ENCODE data around the gene ARHGAP42. TPM values are rescaled to one million over a fixed set of nuclear protein-coding genes. Genes with fewer than 3 reads are reported as not detected.

ARHGAP42 gene
- polyA plus RNA-seq, 3 donors: 0.13 TPM; not detected in 2

DNA sequence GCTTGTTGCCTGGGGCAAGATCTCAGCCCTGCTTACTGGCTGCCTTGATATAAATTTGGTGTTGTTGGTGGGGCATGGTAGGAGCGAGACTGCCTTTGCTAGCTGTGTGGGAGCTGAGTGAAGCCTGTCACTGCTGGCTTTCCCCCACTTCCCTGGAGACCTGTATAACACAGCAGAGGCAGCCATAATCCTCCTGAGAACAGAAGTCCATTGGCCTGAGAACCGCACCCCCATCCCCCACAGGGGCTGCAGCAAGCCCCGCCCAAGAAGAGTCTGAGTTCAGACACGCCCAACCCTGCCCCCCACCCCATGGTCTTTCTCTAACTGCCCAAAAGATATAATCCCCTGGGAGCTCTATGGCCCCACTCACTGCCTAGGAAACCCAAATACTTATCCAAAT is 39.2 kb upstream of the ARHGAP42 start:
- intact Hi-C loops (cut with micrococcal nuclease): no loop called here
- Mint-ChIP-seq H3K36me3 (no peaks in the 10 kb centered on the region), H3K4me3 (no peak overlapping the region), H3K27ac (peak overlapping the region in 1 of 7 donors; percentile 22), H3K27me3 (ENCODE audit: low read depth in 3 of 3) (peaks cover 0 to 3% (median 1%) of the 10 kb centered on the region in 3 donors), H3K9me3 (peaks cover 3 to 15% (median 7%) of the 10 kb centered on the region in 7 donors), H3K4me1 (no peaks in the 10 kb centered on the region)
- Histone ChIP-seq H3K9ac (ENCODE audit: insufficient read depth, low read length, poor library complexity, severe bottlenecking) (no peak overlapping the region), H3K36me3 (replicated peaks in 1 of 2; ENCODE audit: control insufficient read depth in 1 of 2, insufficient read depth in 2 of 2, low read length in 2 of 2) (no peaks in the 10 kb centered on the region), H4K20me1 (ENCODE audit: insufficient read depth, low read length) (no peaks in the 10 kb centered on the region), H2AFZ (ENCODE audit: insufficient read depth, low read depth, low read length, poor library complexity, severe bottlenecking) (no peak overlapping the region), H3K4me1 (ENCODE audit: control insufficient read depth in 1 of 2, insufficient read depth in 2 of 2, low read length in 2 of 2) (no peaks in the 10 kb centered on the region), H3K4me3 (replicated peaks in 1 of 3; ENCODE audit: low read depth in 2 of 3, low read length in 3 of 3) (no peak overlapping the region), H3K27ac (ENCODE audit: low read depth in 1 of 2, low read length in 2 of 2) (no peak overlapping the region), H3K27me3 (ENCODE audit: control insufficient read depth in 2 of 2, insufficient read depth in 2 of 2, low read length in 2 of 2) (no peaks in the 10 kb centered on the region), H3K79me2 (ENCODE audit: insufficient read depth, low read length) (no peaks in the 10 kb centered on the region), H3K9me3 (replicated peaks in 1 of 2; ENCODE audit: control insufficient read depth in 1 of 2, insufficient read depth in 1 of 2, low read length in 2 of 2) (peaks cover 3 to 4% of the 10 kb centered on the region in 2 donors), H3K4me2 (replicated peaks; ENCODE audit: extremely low read depth, low read length, poor library complexity, severe bottlenecking) (no peak overlapping the region)
- TF ChIP-seq, protein P1, sequence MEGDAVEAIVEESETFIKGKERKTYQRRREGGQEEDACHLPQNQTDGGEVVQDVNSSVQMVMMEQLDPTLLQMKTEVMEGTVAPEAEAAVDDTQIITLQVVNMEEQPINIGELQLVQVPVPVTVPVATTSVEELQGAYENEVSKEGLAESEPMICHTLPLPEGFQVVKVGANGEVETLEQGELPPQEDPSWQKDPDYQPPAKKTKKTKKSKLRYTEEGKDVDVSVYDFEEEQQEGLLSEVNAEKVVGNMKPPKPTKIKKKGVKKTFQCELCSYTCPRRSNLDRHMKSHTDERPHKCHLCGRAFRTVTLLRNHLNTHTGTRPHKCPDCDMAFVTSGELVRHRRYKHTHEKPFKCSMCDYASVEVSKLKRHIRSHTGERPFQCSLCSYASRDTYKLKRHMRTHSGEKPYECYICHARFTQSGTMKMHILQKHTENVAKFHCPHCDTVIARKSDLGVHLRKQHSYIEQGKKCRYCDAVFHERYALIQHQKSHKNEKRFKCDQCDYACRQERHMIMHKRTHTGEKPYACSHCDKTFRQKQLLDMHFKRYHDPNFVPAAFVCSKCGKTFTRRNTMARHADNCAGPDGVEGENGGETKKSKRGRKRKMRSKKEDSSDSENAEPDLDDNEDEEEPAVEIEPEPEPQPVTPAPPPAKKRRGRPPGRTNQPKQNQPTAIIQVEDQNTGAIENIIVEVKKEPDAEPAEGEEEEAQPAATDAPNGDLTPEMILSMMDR (IDR thresholded peaks at IDR 0.05): no peak
- WGBS (ENCODE audit: insufficient coverage): 92% methylated on average over 2 of the region's 4 CpGs
- no peak for DNase-seq

DNA sequence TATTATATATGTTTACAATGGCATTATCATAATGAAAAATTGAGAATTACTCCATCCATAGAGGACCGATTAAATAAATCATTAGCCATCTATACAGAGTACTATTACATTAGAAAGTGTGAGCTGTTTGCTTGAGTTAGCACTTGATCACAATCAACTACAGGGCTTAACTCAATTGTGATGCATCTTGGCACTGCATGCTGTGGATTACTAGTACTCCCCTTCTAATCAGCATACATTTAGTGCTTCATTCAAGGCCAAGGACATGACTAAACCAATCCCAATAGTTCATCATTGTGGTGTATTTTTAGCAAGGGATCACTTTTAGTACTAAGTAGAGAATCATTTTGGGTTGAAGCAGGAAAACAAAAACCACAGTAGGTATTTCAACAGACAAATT is 23.5 kb upstream of the ARHGAP42 start:
- no peak overlapping the region for H2AFZ ChIP-seq (ENCODE audit: insufficient read depth, low read depth, low read length, poor library complexity, severe bottlenecking)
- no peak overlapping the region for H3K27ac ChIP-seq (ENCODE audit: low read depth in 1 of 2, low read length in 2 of 2)
- Mint-ChIP-seq H3K36me3 (no peaks in the 10 kb centered on the region), H3K27ac (no peak overlapping the region), H3K9me3 (peaks cover 0 to 15% (median 0%) of the 10 kb centered on the region in 7 donors), H3K27me3 (ENCODE audit: low read depth in 3 of 3) (no peaks in the 10 kb centered on the region), H3K4me3 (no peak overlapping the region), H3K4me1 (no peaks in the 10 kb centered on the region)
- WGBS (ENCODE audit: insufficient coverage): no CpG with 5 or more reads among the region's 1 CpG
- no peaks in the 10 kb centered on the region for H4K20me1 ChIP-seq (ENCODE audit: insufficient read depth, low read length)
- no peak for DNase-seq
- H3K36me3 ChIP-seq (replicated peaks in 1 of 2; ENCODE audit: control insufficient read depth in 1 of 2, insufficient read depth in 2 of 2, low read length in 2 of 2): no peaks in the 10 kb centered on the region
- no peaks in the 10 kb centered on the region for H3K9me3 ChIP-seq (replicated peaks in 1 of 2; ENCODE audit: control insufficient read depth in 1 of 2, insufficient read depth in 1 of 2, low read length in 2 of 2)
- no peak overlapping the region for H3K4me2 ChIP-seq (replicated peaks; ENCODE audit: extremely low read depth, low read length, poor library complexity, severe bottlenecking)
- no peaks in the 10 kb centered on the region for H3K79me2 ChIP-seq (ENCODE audit: insufficient read depth, low read length)
- H3K9ac ChIP-seq (ENCODE audit: insufficient read depth, low read length, poor library complexity, severe bottlenecking): no peak overlapping the region
- TF ChIP-seq, protein P1 (IDR thresholded peaks at IDR 0.05): no peak
- H3K27me3 ChIP-seq (ENCODE audit: control insufficient read depth in 2 of 2, insufficient read depth in 2 of 2, low read length in 2 of 2): no peaks in the 10 kb centered on the region
- intact Hi-C loops (cut with micrococcal nuclease): no loop called here
- H3K4me1 ChIP-seq (ENCODE audit: control insufficient read depth in 1 of 2, insufficient read depth in 2 of 2, low read length in 2 of 2): no peaks in the 10 kb centered on the region
- H3K4me3 ChIP-seq (replicated peaks in 1 of 3; ENCODE audit: low read depth in 2 of 3, low read length in 3 of 3): no peak overlapping the region

Measured in CD14-positive monocyte (primary cell).